NCI-H82 treated with DMSO at 0.1 percent for 48 hours (cell line): Measurements from ENCODE around the gene CLIP1.

Experiments used
- DNase-seq: peaks from one replicate; lab custom pipeline; 2025; ENCODE audit not compliant: unreplicated experiment; lab: John Stamatoyannopoulos, UW

Gene CLIP1

DNA sequence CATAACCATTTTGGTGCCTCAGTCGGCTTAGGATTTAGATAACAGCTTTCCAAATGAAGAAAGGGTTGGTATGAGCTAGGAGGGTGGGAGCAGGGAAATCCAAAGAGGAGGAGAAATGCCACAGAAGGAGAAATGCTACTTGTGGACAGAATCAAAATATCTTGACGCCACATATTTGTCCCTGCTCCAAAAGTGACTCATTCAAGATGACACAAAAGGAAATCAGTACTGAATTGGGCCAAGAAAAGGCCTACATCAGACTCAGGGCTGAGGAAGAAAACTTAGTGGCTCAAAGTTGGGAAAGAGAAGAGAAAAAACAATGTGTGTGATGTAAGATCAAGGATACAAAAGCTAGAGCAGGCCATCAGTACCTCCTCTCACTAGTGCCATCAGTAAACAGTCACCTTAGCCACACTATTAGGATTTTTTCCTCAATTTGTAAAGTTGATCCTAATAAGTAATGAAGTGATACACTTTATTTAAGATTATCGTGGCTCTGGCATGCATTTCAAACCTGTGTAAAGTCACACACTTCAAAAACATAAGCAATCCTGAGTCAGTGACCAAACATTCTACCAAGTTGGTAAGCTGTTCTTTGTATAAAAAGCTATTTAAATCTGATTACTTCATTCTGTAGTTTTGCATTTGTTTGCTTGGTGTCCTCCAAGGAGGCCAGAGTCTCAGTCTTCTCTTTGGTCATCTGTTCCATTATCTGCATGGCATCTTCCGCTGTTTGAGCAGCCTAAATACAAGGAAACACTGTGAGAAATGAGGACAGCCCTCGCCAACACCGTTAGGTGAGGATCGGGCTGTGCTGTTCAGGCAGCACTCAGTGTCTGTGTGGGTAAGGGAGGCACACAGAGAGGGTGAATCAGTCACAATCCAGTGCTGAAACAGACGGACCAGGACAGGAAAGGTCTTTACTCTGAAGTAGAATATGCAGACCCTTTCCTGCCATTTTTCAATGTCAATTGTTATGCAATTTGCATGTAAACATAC, 103.6 kb downstream of the CLIP1 start:
- DNase-seq = no peak

DNA sequence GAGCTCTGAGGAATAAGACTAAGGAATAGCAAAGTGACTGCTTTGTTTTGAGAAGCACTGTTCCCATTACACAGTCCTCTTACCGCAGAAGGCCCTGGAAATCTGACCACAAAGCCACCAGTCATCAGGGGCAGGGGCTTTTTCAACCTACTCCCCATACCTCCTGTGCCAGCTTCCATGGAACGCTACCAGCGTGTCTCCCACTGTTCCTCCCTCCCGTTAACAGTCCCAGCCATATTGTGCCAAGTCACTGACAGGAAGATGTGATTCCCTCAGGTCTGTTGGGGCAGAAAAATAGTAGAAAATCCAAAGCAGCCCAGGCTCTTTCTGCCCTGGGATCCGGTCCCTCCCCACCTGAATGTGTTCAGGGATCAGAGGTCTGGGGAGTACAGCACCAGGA, 109.5 kb downstream of the CLIP1 start:
- no peak for DNase-seq

DNA sequence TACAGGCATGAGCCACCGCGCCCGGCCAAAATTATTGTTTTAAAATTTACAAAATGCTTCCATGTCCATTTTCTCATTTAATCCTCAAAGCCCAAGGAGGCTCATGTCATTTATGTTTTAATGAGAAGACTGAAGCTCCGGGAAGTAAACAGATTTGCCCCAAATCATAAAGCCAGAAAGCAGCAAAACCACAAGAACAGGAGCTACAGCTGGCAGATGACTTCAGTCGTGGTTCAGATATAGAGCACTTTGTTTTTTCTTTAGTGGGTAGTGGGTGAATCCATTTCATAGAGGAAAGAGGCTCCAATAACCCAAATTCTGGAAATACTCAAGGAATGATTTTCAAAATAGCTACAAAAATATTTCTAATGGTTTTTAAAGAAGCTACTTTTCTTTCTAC, 110.8 kb downstream of the CLIP1 start:
- no peak for DNase-seq

DNA sequence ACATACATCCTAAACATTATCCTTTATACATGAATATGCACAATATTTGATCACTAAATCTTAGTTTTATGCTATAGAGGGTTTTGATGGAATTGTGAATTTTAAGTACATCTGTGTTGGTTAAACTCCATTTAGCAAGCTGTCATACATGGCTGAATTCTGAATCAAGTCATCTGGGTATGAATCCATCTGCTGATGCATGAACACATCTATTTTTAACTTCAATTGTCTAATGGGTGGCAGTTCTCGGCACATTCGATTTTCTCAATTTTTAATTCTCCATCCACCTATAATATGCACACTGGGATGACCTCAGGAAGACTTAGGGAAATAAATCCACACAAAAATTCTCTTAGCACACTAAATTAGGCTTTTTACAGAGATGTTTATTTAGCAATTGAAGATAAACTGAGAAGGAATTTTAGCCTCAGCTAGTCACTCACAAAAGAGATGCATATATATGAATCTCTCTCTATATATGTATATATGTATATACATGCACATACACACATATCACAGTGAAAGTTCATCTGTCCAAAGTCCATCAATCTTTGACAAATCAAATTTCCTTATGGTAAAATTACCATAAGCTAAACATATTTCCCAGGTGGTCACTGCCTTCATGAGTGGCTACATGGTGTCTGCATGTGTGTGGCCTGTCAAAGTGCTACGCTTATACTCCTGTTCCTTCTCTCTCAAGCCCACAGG, 111.7 kb downstream of the CLIP1 start:
- no peak for DNase-seq

DNA sequence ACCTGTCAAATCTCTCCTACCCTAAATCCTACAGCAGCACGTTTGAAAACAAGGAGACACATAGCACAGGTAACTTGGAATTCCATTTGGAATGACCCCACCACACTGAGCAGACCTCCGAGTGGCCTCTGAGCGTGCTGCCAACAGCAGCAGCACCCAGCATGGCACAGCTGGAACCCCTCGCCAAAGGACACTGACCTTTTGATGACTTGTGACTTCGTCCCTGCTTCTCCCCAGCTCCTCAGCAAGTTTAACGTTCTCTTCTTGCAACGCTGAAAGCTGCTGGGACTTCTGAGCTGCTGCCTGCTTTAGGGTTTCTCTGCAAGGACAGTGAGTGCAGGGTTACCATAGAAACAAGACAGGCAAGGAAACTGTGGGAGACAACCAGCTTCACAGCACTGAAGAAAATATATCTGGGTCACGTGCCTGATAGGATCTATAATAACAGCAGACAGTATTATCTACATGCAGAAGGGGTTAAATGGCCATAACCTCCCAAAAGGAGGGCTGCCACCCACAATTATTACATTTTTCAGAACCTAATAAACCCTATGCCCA, 112.8 kb downstream of the CLIP1 start:
- DNase-seq = no peak

DNA sequence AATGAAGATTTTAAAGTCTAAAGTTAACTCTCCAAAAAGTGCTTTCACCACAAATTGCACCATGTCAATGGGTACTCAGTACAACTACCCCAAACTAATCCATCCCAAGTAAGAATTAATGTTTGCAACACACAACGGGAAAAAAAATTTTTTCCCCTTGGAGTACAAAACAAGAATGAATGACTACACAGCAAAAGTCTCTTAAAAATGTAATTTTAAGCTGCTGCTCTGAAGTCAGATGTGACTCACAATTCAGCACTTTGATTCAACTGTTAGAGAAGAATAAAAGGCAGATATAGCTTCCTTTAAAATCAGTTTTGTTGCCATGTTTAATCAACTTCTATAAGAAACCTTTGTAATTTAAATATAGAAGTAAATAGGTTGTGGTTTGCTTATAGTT, 113.7 kb downstream of the CLIP1 start:
- DNase-seq = no peak

DNA sequence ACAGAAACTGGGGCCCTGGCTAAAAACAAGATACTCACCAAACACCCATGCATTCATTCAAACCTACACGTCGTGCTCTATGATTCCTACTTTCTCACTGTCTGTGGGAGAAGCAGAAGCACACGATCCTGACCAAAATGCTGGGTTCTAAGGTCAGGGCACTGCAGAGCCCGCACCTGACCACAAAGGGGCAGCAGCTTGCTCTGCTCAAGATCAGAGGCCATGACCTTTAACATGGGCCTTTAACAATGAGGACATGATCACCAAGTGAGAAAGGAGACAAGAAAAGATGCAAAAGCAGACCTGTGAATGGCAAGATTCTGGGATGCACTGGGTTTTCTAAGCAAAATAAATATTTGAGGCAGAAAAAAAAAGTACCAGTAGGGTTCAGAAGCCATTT, 116.1 kb downstream of the CLIP1 start:
- DNase-seq = no peak

DNA sequence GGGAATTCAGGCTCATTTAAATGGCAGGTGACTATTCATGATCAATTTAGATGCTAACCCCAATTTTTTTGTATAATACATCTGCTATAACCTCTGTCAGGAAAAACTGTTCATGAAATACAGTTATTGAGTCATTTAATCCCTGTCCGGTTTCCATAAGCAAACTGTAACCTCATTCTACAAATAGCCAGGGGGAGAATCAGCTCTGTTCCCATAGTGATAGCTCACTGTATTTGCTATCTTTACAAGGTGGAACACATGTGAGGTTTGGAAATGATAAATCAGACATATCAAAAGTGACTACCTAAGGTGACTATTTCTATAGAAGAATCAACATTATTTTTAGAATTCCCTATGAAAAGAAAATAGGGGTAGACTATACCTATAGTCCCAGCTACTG, 117.5 kb downstream of the CLIP1 start:
- DNase-seq = no peak

DNA sequence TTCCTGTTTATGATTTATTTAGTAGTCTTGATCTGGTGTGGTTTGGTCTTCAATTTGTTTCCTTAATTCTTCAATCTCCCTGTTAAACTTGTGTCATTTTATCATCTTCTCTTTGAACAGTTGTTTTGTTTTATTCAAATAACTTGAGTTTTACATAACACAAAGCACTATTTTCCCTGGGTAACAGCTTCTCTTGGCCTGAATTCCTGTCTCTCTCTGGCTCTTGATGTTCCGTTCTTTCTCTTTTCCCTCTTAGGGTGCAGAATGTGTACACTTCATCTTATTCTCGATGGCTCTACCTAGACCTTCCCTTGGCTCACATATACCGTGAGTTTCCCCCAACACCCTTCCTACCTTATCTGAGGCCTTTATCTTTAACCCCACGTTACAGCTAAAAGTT, 119.4 kb downstream of the CLIP1 start:
- no peak for DNase-seq

DNA sequence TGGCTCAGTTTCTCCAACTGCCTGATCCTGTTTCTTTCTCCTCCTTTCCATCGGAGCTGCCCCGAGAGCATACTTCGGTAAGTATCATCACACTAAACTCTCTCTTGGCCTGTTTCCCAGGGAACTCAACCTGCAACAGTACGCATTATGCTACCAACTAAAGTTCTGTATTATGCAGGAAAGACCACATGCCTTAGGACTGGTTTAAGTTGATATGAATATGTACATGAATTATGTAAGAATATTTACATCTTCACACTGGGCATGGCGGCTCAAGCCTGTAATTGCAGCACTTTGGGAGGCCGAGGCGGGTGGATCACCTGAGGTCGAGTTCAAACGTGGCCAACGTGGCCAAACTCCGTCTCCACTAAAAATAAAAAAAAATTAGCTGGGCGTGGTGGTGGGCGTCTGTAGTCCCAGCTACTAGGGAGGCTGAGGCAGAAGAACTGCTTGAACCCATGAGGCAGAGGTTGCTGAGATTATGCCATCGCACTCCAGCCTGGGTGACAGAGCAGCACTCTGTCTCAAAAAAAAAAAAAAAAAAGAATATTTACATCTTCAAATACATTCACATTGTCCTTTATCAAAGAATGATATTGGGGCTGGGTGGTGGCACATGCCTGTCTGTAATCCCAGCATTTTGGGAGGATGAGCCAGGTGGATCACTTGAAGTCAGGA, 124.3 kb downstream of the CLIP1 start:
- DNase-seq = no peak

DNA sequence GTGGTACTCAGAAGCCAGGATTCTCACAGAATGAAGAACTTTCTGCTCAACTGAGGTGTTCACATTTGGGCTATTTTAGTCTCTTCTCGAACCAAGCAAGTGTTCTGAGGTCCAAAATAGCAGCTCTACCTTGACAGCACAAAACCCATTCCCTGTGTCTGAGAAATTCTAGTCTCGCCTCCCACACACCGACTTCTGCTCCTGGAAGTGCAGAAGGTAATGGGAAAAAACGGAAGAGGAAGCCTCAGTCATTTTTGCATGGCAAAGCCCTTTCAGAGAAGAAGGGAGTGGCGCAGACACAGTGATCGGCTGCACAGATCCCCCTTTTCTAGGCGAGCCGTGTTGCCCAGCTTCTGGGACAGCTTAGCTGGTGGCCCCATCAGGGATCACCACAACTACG, 125.0 kb downstream of the CLIP1 start:
- no peak for DNase-seq

DNA sequence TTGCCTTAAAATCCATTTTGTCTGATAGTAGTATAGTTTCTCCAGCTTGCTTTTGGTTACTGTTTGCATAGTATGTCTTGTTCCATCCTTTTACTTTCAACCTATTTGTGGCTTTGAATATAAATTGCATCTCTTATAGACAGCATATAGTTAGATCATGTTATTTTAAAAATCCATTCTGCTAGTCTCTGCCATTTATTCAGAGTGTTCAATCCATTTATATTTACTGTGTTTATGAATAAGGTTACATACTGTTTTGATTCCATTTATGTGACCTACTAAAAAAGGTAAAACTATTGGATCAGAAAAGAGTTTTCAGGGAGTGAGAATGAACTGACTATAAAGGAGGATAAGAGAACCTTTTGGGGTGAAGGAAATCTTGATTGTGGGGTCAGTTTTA, 126.6 kb downstream of the CLIP1 start:
- no peak for DNase-seq

DNA sequence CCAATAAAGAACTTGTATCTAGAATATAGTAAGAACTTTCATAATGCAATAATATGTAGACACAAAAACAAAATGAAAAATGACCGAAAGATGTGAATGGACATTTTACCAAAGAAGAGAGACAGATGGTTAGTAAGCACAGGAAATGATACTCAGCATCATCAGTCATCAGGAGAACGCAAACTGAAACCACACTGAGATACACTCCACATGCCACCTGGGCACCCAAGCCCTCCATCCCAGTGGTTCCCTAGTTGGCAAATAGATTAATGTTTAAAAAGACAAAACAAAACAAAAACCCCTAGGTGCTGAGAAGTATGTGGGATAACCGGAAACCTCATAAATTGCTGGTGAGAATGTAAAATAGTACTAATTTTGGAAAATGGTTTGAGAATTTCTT, 129.4 kb downstream of the CLIP1 start:
- no peak for DNase-seq

DNA sequence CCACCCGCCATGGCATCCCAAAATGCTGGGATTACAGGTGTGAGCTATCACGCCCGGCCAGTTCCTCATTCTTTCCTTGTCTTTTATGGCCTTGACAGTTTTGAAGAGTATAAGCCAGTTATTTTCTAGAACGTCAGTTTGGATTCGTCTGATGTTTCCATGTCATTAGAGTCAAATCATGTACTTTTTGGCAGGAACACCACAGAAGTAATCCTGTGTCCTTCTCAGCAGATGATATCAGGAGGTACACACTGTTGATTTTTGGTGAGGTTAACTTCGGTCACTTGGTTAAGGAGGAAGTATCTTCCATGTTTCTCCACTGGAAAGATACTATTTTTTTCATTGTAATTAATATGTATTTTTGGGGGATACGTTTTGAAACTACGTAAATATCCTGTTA, 131.0 kb downstream of the CLIP1 start:
- DNase-seq = no peak

DNA sequence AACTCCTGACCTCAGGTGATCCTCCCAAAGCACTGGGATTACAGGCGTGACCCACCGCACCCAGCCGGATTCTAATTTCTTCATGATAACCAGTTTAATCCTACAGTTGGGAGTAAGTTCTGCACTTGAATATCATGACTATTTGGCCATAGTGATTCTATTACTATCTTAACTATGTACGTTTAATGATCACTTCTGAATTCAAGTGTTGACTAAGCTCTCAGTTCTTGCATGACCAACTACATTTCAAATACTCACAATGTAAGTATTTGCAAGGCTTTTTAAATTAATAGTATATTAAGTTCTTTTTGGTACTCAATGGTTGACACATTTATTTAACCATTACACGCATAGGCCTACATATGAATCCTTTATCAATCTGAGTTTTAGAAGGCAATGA, 138.8 kb downstream of the CLIP1 start:
- DNase-seq = no peak

DNA sequence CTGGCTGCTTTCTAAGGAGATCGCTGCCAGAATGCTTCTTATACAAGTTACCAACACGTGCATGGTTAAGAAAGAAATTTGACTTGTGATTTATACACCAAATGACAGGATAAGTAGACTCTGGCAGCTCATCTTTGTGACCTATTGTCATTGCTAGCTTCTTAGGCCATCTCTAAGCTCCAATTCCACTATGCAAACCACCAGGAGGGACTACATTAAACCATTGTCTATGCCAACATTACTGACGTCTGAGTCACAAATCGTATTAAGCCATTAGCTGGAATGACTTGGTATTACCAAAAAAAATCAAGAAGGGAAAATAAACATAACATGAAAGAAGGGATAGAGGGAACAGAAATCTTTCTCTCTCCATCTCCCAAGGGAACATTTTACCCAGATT, 140.4 kb downstream of the CLIP1 start:
- DNase-seq = no peak

DNA sequence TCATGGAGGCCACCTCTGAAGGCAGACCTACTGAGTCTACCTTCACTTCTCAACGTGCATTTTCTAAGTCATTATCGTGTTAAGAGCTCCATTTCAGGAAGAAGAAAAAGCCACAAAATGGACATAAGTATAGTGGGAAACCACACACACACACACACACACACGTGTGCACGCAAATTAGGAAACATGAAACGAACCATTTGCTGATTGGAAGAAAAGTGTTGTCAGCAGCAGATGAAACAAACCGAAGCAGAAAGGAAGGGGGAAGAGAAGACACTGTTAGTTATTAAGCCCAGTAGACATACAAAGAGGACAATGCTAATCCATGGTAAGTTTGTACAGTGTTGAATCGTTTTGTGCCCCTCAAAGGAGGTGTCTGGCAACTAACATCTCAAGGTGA, 146.2 kb downstream of the CLIP1 start:
- DNase-seq = no peak

DNA sequence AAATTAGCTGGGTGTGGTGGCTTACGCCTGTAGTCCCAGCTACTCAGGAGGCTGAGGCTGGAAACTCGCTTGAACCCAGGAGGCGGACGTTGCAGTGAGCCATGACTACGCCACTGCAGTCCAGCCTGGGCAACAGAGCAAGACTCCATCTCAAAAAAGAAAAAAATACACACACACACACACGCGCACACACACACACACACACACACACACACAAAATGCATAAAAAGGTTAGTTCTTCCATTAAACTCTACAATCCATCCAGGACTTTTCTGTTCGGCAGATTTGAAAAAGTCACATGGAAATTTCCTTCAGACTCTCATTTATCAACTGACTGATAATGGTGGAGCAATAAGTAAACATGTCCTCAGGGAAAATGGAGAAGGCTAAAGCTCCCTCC, 147.0 kb downstream of the CLIP1 start:
- no peak for DNase-seq

DNA sequence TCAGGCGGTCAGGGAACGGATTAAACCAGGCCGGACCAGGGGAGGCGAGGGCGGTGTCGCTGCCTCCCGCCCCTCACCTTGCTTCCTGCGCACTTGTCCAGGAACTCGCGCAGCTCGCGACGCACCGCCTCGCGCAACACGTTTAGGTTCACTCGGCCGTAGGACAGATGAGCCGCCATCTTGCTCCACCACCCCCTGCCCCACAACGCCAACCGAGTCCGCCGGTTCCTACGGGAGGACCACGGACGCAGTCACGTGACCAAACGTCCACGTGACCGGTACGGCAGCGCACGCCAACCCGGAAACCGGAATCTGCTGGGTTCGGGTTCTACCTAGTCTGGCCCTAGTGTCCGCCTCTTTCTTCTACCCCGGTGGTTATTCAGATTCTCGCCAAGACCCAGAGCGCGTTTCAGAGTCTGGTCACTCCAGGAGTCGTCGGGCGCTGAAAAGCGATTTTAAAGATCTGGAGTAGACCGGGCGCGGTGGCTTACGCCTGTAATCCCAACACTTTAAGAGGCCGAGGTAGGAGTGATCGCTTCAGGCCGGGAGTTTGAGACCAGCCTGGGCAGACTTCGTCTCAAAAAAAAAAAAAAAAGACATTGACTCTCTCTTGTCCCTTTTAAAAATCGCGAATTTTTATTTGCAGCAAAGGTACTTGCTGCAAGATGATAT, 156.1 kb downstream of the CLIP1 start, which contains the start of gene VPS33A:
TSS of gene VPS33A (minus strand) at position 265 of the 672 bp plus-strand sequence. CDS start at position 179, 86 bp downstream.
- DNase-seq = peak; percentile 80

DNA sequence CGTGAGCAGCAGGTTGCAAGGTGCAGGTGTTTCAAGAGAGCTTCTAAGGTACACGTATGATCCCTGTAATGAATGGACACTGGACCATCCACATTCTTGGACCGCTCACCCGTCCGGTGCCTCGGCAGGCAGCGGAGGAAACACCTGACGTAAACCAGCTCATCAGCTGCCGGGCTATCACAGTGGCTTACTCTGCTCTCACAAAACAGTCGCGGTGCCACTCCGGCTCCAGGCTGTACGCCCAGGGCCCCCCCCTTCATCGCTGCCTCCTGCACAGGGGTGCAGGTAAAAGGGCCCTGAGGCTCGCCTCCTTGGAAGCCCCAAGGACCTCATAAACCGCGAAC, 156.6 kb downstream of the CLIP1 start:
- no peak for DNase-seq

DNA sequence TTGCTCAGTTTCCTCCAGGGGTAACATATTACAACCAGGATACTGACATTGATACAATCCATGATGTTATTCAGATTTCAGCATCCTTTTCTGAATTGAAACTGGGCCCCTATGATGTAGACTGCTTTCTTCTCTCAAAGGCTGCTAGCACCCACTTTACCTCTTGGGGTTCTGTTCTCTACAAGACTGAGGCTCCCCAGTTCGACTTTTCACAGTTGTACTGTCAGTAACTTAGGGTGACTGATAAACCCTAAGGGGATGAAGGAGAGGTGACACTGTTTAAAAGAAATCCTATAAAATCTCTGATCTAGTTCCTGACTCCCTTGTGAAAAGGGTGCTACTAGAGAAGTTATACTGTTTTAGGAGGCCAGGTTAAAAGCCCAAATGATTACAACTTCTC, 157.0 kb downstream of the CLIP1 start:
- DNase-seq = no peak
